Measurements from ENCODE around the gene ZNF469.

Gene ZNF469

DNA sequence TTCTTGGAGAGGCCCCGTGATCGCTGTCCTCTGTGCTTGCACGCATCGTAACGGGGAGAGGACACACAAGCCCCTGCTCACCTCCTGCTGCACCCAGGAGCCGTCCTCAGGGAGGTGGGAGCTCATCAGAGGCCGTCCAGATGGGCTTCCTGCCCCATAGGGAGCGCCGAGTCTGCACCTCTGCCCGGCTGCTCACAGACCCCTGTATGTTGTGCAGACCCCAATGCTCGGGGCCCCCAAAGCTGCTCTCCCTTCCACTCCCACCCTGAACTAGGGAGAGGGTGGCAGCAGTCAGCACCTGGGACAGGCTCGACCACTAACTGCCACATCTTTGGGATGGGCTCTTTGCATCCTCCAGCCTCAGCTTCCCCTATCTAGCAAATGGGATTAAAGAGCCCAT lies 4.4 kb upstream of the ZNF469 start:
- H3K27ac ChIP-seq (ENCODE audit: low read depth, low read length): no peak overlapping the region

DNA sequence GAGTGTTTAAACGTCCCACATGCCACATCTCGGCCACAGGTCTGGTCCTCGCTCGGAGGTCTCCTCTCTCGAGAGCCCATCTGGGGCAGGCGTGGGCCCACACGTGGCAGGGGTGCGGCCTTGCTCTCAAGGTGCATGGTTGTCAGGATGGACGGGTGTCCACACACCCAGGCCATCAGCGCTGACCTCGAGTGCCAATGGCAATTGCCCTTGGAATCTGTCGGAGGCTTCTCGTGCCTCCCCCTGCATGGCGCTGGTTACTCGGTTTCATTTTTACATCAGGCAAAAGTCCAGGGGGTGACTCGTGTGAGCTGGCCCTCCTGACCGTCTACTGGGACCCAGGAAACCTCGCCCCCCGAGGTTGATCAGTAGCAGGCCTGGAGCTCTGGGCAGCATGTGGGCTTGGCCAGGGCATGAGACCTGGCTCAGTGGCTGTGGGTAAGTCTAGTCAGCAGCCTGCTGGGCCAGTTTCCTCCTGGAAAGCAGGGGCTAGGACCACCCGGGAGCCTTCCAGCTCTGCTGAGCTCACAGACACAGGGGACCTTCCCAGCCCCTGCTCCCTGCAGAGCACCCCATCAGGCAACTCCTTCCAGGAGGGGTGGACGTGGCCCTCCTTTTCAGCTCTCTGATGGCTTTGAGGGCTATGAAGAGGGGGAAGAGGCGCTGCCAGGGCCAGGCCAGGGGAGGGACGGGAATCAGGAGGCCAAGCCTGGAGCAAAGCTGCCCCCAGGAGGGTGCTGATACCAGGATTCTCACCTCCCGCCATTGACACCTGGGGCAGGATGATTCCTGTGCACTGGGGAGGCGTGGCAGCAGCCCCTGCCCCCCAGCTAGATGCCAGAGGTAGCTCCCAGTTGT lies 3.7 kb upstream of the ZNF469 start:
- Histone ChIP-seq H3K27ac (ENCODE audit: low read depth, low read length) (no peak overlapping the region), H3K4me1 (ENCODE audit: control insufficient read depth in 1 of 2, insufficient read depth in 2 of 2, low read length in 2 of 2) (peaks cover 0 to 3% of the 10 kb centered on the region in 2 donors), H3K27me3 (ENCODE audit: control insufficient read depth in 1 of 2, insufficient read depth in 2 of 2, low read length in 2 of 2) (peaks cover 13 to 17% of the 10 kb centered on the region in 2 donors), H3K9ac (ENCODE audit: low read depth in 1 of 2, low read length in 2 of 2) (no peak overlapping the region), H3K9me3 (ENCODE audit: control insufficient read depth in 1 of 2, low read length in 2 of 2) (no peaks in the 10 kb centered on the region), H3K36me3 (ENCODE audit: control insufficient read depth in 1 of 2, insufficient read depth in 2 of 2, low read length in 2 of 2) (no peaks in the 10 kb centered on the region), H3K4me3 (ENCODE audit: low read depth in 1 of 2, low read length in 2 of 2) (no peak overlapping the region)

More for the DNA sequence above, 4.4 kb upstream of the ZNF469 start:
- Histone ChIP-seq H3K4me3 (ENCODE audit: low read depth in 1 of 2, low read length in 2 of 2) (no peak overlapping the region), H3K9ac (ENCODE audit: low read depth in 1 of 2, low read length in 2 of 2) (no peak overlapping the region), H3K27me3 (ENCODE audit: control insufficient read depth in 1 of 2, insufficient read depth in 2 of 2, low read length in 2 of 2) (peaks cover 8 to 14% of the 10 kb centered on the region in 2 donors), H3K9me3 (ENCODE audit: control insufficient read depth in 1 of 2, low read length in 2 of 2) (no peaks in the 10 kb centered on the region), H3K36me3 (ENCODE audit: control insufficient read depth in 1 of 2, insufficient read depth in 2 of 2, low read length in 2 of 2) (no peaks in the 10 kb centered on the region), H3K4me1 (ENCODE audit: control insufficient read depth in 1 of 2, insufficient read depth in 2 of 2, low read length in 2 of 2) (no peaks in the 10 kb centered on the region)

DNA sequence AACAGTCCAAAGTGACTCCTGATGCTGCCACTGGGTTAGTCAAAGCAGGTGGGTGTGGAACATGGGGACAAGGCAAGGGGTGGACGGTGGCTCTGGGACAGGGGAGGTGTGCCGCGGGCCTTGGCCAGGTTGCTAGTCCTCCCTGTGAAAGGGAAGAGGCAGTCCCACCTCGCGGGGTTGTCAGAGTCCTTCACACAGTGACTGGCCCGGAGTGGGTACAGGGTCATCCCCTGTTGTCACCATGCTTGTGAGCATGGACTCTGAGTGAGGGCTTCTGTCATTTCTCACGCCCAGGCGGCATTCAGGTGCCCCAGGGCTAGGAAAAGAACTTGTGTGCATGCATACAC lies 3.1 kb upstream of the ZNF469 start:
- Histone ChIP-seq H3K4me1 (ENCODE audit: control insufficient read depth in 1 of 2, insufficient read depth in 2 of 2, low read length in 2 of 2) (peaks cover 0 to 6% of the 10 kb centered on the region in 2 donors), H3K27me3 (ENCODE audit: control insufficient read depth in 1 of 2, insufficient read depth in 2 of 2, low read length in 2 of 2) (peaks cover 19 to 23% of the 10 kb centered on the region in 2 donors), H3K27ac (ENCODE audit: low read depth, low read length) (no peak overlapping the region), H3K4me3 (ENCODE audit: low read depth in 1 of 2, low read length in 2 of 2) (no peak overlapping the region), H3K9me3 (ENCODE audit: control insufficient read depth in 1 of 2, low read length in 2 of 2) (no peaks in the 10 kb centered on the region), H3K36me3 (ENCODE audit: control insufficient read depth in 1 of 2, insufficient read depth in 2 of 2, low read length in 2 of 2) (no peaks in the 10 kb centered on the region), H3K9ac (ENCODE audit: low read depth in 1 of 2, low read length in 2 of 2) (no peak overlapping the region)

DNA sequence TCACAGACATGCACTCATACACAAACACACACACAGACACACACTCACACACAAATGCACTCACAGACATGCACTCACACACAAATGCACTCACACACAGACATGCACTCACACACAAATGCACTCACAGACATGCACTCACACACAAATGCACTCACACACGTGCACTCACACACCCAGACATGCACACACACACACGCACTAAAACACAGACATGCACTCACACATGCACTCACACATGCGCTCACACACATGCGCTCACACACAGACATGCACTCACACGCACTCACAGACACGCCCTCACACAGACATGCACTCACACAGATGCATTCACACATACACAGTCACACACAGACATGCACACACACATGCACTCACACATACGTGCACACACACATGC lies 2.7 kb upstream of the ZNF469 start:
- Histone ChIP-seq H3K4me3 (ENCODE audit: low read depth in 1 of 2, low read length in 2 of 2) (no peak overlapping the region), H3K36me3 (ENCODE audit: control insufficient read depth in 1 of 2, insufficient read depth in 2 of 2, low read length in 2 of 2) (no peaks in the 10 kb centered on the region), H3K27me3 (ENCODE audit: control insufficient read depth in 1 of 2, insufficient read depth in 2 of 2, low read length in 2 of 2) (peaks cover 24 to 28% of the 10 kb centered on the region in 2 donors), H3K9me3 (ENCODE audit: control insufficient read depth in 1 of 2, low read length in 2 of 2) (no peaks in the 10 kb centered on the region), H3K9ac (ENCODE audit: low read depth in 1 of 2, low read length in 2 of 2) (no peak overlapping the region), H3K27ac (ENCODE audit: low read depth, low read length) (no peak overlapping the region), H3K4me1 (ENCODE audit: control insufficient read depth in 1 of 2, insufficient read depth in 2 of 2, low read length in 2 of 2) (peaks cover 0 to 6% of the 10 kb centered on the region in 2 donors)

DNA sequence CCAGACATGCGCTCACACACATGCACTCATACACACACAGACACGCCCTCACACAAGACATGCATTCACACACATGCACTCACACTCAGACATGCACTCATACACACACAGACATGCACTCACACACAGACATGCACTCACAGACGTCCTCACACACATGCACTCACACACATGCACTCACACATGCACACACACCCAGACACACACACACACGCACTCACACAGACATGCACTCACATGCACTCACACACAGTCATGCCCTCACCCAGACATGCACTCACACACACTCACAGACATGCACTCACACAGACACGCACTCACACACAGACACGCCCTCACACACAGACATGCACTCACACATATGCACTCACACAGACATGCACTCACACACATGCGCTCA lies 2.1 kb upstream of the ZNF469 start:
- no peak overlapping the region for H3K27ac ChIP-seq (ENCODE audit: low read depth, low read length)
- H3K4me1 ChIP-seq (ENCODE audit: control insufficient read depth in 1 of 2, insufficient read depth in 2 of 2, low read length in 2 of 2): peaks cover 0 to 6% of the 10 kb centered on the region in 2 donors
- peaks cover 25 to 28% of the 10 kb centered on the region in 2 donors for H3K27me3 ChIP-seq (ENCODE audit: control insufficient read depth in 1 of 2, insufficient read depth in 2 of 2, low read length in 2 of 2)
- no peaks in the 10 kb centered on the region for H3K36me3 ChIP-seq (ENCODE audit: control insufficient read depth in 1 of 2, insufficient read depth in 2 of 2, low read length in 2 of 2)
- no peak overlapping the region for H3K9ac ChIP-seq (ENCODE audit: low read depth in 1 of 2, low read length in 2 of 2)
- no peak overlapping the region for H3K4me3 ChIP-seq (ENCODE audit: low read depth in 1 of 2, low read length in 2 of 2)
- H3K9me3 ChIP-seq (ENCODE audit: control insufficient read depth in 1 of 2, low read length in 2 of 2): no peaks in the 10 kb centered on the region

DNA sequence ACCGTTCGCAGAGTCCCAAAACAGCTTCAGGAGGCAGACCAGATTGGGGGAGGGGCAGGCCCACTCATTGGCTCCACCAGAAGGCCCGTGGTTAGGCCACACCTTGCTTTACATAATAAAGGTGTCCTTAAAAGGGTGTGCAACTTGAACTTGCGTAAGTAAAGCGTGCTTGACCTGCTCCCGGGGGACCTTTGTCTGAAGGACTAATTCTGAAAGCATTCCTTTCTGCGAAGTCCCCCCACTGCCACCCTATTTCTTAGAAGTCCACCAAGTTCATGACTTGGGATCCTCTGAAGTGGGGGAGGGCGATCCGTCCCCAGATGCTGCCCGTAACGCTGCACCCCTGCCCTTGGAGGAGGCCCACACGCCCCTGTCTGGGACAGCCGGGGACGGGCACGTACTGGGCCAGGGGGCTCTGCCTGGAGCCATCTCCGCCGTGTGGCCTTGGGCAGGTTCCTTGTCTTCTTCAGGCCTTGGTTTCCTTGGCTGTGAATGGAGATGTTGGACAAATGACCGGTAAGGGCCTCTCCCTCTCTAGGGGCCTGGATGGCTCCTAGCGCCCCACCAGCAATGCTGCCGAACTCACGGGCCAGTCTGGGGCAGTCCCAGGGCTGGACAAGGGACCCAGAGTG lies 823 bp upstream of the ZNF469 start:
- no peaks in the 10 kb centered on the region for H3K36me3 ChIP-seq (ENCODE audit: control insufficient read depth in 1 of 2, insufficient read depth in 2 of 2, low read length in 2 of 2)
- H3K27ac ChIP-seq (ENCODE audit: low read depth, low read length): no peak overlapping the region
- H3K9me3 ChIP-seq (ENCODE audit: control insufficient read depth in 1 of 2, low read length in 2 of 2): no peaks in the 10 kb centered on the region
- H3K27me3 ChIP-seq (ENCODE audit: control insufficient read depth in 1 of 2, insufficient read depth in 2 of 2, low read length in 2 of 2): peaks cover 25 to 28% of the 10 kb centered on the region in 2 donors
- H3K9ac ChIP-seq (ENCODE audit: low read depth in 1 of 2, low read length in 2 of 2): no peak overlapping the region
- peaks cover 0 to 6% of the 10 kb centered on the region in 2 donors for H3K4me1 ChIP-seq (ENCODE audit: control insufficient read depth in 1 of 2, insufficient read depth in 2 of 2, low read length in 2 of 2)
- H3K4me3 ChIP-seq (ENCODE audit: low read depth in 1 of 2, low read length in 2 of 2): no peak overlapping the region

DNA sequence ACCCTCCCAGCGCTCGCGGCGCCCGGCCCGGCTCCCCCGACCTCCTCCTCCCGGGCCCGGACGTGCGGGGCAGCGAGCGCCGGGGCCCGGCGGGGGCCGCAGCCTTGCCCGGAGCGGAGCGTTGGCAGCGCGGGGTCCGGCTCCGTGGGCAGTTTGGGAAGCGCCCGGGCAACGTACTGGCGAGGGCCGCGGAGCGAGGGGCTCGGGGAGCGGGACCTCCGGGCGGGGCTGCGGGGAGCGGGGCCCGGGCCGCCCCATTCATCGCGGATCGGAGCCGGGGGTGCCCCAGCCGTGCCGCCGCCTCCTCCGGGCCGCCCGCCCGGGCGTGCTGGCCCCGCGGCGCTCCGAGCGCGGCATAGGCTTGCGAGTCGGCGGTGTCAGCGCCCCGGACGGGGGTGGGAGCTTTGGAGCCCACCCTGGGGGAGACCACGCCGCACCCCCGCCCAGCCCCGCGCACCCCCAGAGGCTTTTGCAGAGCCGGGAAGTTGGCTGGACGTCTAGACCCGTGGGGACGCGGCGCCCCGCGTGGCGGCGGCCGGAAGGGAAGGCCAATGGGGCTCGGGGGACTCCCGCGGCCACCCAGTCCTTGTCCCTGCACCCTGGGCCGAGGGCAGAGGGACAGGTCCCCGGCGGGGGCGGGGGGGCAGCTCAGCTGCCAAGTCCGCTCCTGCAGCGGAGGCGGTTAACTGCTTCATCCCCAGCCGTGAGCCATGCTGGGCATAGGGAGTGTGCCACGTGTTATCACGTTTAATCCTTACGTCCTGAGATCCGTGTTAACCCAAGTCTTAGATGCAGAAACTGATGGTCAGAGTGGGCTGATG lies 852 bp downstream of the ZNF469 start:
- no peaks in the 10 kb centered on the region for H3K36me3 ChIP-seq (ENCODE audit: control insufficient read depth in 1 of 2, insufficient read depth in 2 of 2, low read length in 2 of 2)
- H3K27ac ChIP-seq (ENCODE audit: low read depth, low read length): no peak overlapping the region
- H3K9ac ChIP-seq (ENCODE audit: low read depth in 1 of 2, low read length in 2 of 2): no peak overlapping the region
- H3K9me3 ChIP-seq (ENCODE audit: control insufficient read depth in 1 of 2, low read length in 2 of 2): no peaks in the 10 kb centered on the region
- H3K27me3 ChIP-seq (ENCODE audit: control insufficient read depth in 1 of 2, insufficient read depth in 2 of 2, low read length in 2 of 2): peaks cover 25 to 28% of the 10 kb centered on the region in 2 donors
- H3K4me1 ChIP-seq (ENCODE audit: control insufficient read depth in 1 of 2, insufficient read depth in 2 of 2, low read length in 2 of 2): peaks cover 3 to 10% of the 10 kb centered on the region in 2 donors
- H3K4me3 ChIP-seq (ENCODE audit: low read depth in 1 of 2, low read length in 2 of 2): no peak overlapping the region

DNA sequence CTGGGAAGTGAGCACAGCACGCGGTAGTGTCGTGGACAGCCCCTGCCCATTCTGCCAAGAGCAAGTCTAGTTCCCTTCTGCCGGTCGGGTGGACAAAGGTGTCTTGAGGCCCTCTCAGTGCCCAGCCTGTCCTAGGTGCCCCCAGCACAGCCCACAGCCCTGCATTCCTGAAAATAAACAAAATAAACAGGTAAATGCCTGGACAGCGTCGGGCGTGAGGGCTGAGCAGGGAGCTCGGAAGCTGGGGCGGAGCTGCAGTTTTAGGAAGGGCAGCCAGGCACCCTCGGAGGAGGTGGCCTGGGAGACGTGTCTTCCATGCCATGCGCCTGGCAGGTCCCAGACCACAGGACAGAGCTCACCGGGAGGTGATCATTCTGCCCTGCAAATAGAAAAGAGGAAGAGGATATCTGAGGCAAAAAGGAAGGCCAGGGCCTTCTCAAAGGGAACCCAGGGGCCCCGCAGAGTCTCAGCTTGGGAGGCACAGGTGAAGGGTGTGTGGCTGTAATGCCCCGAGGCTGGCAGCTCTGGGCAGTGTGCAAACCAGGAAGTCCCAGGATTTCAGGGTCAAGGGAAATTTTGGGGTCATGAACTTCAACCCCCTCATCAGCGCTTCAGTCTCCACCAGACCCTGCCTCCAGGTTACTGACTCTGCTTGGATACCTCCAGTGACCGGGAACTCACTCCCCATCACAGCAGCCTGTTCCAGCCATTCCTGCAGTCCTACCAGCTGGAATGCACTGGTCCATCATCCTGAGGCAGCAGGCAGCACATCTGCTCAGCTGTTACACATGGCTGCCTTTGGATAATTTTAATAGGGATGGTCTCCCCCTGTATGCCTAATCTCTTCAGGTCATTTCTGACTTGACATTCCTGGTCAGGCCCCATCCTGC lies 1.7 kb downstream of the ZNF469 start:
- no peak overlapping the region for H3K27ac ChIP-seq (ENCODE audit: low read depth, low read length)
- no peaks in the 10 kb centered on the region for H3K36me3 ChIP-seq (ENCODE audit: control insufficient read depth in 1 of 2, insufficient read depth in 2 of 2, low read length in 2 of 2)
- H3K9ac ChIP-seq (ENCODE audit: low read depth in 1 of 2, low read length in 2 of 2): no peak overlapping the region
- peaks cover 3 to 10% of the 10 kb centered on the region in 2 donors for H3K4me1 ChIP-seq (ENCODE audit: control insufficient read depth in 1 of 2, insufficient read depth in 2 of 2, low read length in 2 of 2)
- H3K27me3 ChIP-seq (ENCODE audit: control insufficient read depth in 1 of 2, insufficient read depth in 2 of 2, low read length in 2 of 2): peaks cover 25 to 28% of the 10 kb centered on the region in 2 donors
- H3K4me3 ChIP-seq (ENCODE audit: low read depth in 1 of 2, low read length in 2 of 2): no peak overlapping the region
- no peaks in the 10 kb centered on the region for H3K9me3 ChIP-seq (ENCODE audit: control insufficient read depth in 1 of 2, low read length in 2 of 2)

DNA sequence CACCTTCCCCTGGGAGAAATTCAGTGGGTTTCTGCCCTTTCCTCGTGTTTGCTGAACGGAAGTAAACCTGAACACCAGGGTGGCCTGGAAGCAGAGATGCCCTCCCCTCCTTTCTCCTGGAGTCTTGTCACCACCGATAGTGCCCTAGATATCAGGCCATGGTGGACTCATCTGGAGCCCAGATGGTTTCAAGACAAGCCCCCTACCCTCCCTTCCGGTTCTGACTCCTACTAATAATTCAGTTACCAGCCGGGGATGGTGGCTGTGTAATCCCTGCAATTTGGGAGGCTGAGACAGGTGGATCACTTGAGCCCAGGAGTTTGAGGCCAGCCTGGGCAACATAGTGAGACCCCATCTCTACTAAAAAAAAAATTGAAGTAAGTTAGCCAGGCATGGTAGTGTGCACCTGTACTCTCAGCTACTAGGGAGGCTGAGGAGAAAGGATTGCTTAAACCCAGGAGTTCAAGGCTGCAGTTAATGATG lies 2.4 kb downstream of the ZNF469 start:
- Histone ChIP-seq H3K27me3 (ENCODE audit: control insufficient read depth in 1 of 2, insufficient read depth in 2 of 2, low read length in 2 of 2) (peaks cover 25% of the 10 kb centered on the region in 2 donors), H3K9me3 (ENCODE audit: control insufficient read depth in 1 of 2, low read length in 2 of 2) (no peaks in the 10 kb centered on the region), H3K4me3 (ENCODE audit: low read depth in 1 of 2, low read length in 2 of 2) (no peak overlapping the region), H3K9ac (ENCODE audit: low read depth in 1 of 2, low read length in 2 of 2) (no peak overlapping the region), H3K36me3 (ENCODE audit: control insufficient read depth in 1 of 2, insufficient read depth in 2 of 2, low read length in 2 of 2) (no peaks in the 10 kb centered on the region), H3K4me1 (ENCODE audit: control insufficient read depth in 1 of 2, insufficient read depth in 2 of 2, low read length in 2 of 2) (peaks cover 3 to 10% of the 10 kb centered on the region in 2 donors), H3K27ac (ENCODE audit: low read depth, low read length) (no peak overlapping the region)
